GM18867 (cell line): ENCODE results near the gene NEURL4.
A peak's percentile ranks its signal among the peaks of the same experiment; 100 is the strongest.
"Not testable (repeated sequence)": the region's sequence is repeated elsewhere in the genome, so short reads cannot be mapped to it uniquely, and the experiment has no call there.

Experiments
- ATAC-seq: cut with Tn5 transposase; IDR thresholded peaks from one replicate; pipeline ENCODE4 v1.9.1; 2021; ENCODE audit warnings: mild to moderate bottlenecking, moderate library complexity; ENCODE audit not compliant: unreplicated experiment

Gene NEURL4

DNA sequence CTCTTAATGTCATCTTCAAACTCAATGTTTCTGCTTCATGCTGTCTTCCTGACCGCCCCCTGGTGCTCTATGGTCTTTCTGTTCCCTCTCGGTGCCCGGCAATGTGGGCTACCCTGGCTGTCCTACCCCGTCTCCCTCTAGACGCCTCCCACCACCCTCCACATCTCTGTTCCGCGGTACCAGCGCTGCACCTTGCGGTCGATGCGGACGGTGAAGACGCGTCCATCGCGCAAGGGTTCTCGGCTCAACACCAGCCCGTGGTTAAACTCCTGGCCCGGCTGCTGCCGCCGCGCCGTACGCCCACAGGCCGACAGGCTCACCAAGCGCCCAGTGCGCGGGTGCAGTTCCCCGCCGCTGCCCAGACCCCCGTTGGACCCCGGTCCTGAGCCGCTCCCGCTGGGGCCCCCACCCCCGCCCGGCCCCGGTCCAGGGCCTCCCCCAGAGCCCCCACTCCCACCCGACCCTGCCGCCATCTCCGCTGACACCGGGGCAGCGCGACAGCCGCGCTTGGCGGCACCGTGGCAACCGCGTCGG lies at the start of gene NEURL4:
Gene NEURL4 (minus strand): TSS at position 496 of the 534 bp plus-strand sequence. CDS start 23 bp downstream, at position 473.
- ATAC-seq: peak; percentile 1

DNA sequence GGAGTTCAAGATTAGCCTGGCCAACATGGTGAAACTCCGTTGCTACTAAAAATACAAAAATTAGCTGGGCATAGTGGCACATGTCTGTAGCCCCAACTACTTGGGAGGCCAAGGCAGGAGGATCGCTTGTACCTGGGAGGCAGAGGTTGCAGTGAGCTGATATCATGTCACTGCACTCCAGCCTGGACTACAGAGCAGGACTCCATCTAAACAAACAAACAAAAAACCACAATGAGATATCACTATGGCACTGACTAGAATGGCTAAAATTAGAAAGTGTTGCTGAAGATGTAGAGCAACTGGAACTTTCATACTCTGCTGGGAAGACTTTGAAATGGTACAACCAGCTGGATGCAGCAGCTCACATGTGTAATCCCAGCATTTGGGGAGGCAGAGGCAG lies 45.2 kb upstream of the NEURL4 start:
- no peak for ATAC-seq

- ATAC-seq: no peak
These were observed 41.7 kb upstream of the NEURL4 start for GRCh38 chr17:7370853-7371252.

DNA sequence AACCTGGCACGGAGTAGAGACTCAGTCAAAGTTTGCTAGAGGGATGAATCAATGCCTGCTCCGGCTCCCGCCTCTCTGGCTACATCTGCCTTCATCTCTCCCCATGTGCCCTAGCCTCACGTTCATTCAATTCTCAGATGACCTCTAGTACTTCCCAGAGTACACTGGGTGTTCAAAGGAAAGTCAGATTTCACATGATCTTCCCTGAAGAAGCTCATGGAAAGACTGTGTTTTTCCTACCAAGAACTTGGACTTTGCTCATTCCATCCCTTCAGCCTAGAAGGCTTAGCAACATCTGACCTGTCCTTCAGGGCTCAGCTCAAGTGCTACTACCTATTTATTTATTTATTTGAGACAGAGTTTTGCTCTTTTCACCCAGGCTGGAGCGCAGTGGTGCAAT lies 40.7 kb upstream of the NEURL4 start:
- ATAC-seq: no peak

DNA sequence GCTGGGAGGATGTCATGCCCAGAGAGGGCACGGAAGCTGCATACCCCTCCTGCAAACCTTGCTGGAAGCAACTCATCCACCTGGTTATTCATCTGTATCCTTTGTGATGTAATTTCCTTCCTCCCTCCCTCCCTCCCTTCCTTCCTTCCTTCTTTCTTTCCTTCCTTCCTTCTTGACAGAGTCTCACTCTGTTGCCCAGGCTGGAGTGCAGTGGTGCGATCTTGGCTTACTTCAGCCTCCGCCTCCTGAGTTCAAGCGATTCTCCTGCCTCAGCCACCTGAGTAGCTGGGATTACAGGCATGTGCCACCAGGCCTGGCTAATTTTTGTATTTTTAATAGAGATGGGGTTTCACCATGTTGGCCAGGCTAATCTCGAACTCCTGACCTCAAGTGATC lies 39.5 kb upstream of the NEURL4 start:
- ATAC-seq: not testable (repeated sequence)

- no peak for ATAC-seq
These were observed 38.9 kb upstream of the NEURL4 start for GRCh38 chr17:7367918-7368598.

DNA sequence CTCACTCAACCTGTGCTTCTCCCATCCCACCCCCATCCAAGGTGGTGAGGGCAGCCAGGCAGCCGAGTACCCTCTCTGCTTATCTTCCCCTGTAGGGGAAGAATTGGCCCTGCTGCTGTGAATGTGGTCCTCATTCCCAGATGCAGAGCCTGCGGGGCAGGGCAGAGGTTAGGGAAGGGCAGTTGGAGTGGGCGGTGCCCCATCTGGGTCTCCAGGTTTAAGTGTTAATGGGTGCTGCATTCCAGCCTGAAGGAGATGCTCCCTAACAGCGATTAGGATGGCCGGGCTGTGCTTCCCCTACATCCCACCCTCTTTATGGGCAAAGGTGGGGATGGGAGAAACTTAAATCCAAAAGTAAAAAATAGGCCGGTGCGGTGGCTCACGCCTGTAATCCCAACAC lies 37.9 kb upstream of the NEURL4 start:
- ATAC-seq: no peak

GRCh38 chr17:7365963-7366362 lies 36.8 kb upstream of the NEURL4 start:
- ATAC-seq: not testable (repeated sequence)

DNA sequence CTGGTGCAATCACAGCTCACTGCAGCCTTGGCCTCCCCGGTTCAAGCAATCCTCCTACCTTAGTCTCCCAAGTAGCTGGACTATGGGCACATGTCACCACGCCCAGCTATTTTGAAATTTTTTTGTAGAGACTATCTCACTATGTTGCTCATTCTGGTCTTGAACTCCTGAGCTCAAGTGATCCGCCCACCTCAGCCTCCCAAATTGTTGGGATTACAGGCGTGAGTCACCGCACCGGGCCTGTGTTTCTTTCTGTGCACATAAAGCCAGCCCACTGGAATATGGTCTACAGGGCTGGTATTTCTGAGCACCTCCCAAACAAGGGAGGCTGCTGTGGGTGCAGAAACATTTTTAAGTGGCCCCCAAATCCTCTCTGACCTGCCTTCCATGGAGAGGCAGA lies 34.2 kb upstream of the NEURL4 start:
- ATAC-seq: no peak

DNA sequence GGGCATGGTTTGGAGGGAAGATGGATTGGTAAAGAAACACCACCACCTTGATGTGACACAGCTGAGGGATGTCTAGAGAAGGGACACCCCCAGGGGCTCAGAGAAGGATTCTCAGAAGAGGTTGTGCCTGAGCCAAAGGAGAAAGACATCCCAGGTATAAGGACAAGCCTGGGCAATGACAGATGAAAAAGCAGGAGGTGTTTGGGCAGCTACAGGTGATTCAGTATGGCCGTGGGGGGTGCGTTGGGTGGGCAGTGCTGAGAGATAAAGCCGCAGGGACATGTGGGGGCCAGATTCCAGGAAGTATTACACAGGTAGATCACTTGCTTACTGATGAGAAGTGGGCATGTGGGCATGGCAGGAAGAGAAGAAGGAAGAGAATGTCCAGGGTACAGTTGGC lies 32.8 kb upstream of the NEURL4 start:
- ATAC-seq: no peak

DNA sequence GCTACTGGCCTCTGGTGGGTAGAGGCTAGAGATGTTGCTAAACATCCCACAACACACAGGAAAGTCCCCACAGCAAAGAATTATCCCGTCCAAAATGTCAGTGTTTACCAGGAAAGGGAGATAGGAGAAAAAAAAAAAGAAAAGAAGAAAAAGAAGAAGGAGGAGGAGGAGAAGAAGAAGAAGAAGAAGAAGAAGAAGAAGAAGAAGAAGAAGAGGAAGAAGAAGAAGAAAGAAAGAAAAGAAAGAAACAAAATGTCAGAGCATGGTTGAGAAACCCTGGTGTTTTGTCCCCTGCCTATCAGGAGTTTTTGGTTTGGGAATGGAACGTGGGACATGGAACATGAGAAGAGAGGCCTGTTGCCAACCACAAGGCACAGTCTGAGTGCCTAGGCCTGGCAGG lies 28.2 kb upstream of the NEURL4 start:
- ATAC-seq: no peak

GRCh38 chr17:7356756-7357155 lies 27.6 kb upstream of the NEURL4 start:
- no peak for ATAC-seq

- ATAC-seq: no peak
These were observed 27.0 kb upstream of the NEURL4 start for GRCh38 chr17:7356072-7356549.

DNA sequence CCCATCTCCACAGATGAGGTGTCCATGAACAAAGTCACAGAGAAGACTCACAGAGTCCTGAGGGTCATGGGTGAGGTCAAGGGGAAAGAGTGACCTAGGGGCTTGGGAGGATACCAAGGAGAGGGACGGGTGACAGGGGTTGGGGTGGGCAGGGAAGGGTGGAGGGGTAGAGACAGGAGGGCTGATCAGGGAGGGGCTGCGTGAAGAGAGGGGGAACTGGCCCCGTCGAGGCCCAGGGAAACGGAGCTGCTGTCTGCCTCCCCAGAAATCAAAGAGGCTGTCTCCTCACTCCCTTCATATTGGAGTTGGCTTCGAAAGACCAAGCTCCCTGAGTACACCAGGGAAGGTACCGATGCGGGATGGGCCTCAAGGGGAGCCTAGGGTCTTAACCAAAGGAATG lies 26.4 kb upstream of the NEURL4 start:
- ATAC-seq: no peak

GRCh38 chr17:7355053-7355452 lies 25.9 kb upstream of the NEURL4 start, which contains the start of gene TMEM95:
TMEM95 (plus strand) TSS chr17:7355156; CDS start chr17:7355205, 49 bp downstream.
- ATAC-seq: no peak

DNA sequence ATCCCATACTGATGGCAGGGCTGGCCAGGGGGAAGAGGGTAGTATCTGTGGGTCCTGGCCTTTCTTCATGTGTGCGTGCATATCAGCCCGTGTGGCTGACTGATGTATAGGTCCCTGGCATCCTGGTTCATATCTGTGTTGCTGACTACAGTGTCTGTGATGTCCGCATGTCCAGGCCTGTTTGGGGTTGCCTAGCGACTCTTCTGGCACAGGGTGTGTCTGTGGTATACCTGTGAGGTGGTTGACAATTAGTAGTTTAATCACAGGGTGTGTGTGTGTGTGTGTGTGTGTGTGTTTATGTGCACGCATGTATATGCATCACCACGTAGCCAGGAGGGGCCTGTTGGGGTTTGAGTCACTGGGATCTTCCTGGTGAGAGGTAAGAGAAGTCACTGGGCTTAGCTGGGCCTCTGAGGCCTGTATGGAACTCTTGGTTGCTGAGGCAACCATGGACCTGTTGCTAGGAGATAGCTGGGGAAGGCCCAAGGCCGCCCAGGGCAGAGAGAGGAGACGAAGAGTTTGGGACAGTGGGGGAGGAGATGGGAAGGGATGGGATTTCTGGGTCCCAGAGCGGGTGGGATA lies 25.2 kb upstream of the NEURL4 start:
- no peak for ATAC-seq

GRCh38 chr17:7352910-7353635 lies 23.9 kb upstream of the NEURL4 start:
- no peak for ATAC-seq

GRCh38 chr17:7352503-7352889 lies 23.4 kb upstream of the NEURL4 start:
- no peak for ATAC-seq

GRCh38 chr17:7351665-7352502 lies 22.7 kb upstream of the NEURL4 start, which contains the start of gene KCTD11:
KCTD11 (plus strand) TSS chr17:7352162.
- ATAC-seq: peak; percentile 53

DNA sequence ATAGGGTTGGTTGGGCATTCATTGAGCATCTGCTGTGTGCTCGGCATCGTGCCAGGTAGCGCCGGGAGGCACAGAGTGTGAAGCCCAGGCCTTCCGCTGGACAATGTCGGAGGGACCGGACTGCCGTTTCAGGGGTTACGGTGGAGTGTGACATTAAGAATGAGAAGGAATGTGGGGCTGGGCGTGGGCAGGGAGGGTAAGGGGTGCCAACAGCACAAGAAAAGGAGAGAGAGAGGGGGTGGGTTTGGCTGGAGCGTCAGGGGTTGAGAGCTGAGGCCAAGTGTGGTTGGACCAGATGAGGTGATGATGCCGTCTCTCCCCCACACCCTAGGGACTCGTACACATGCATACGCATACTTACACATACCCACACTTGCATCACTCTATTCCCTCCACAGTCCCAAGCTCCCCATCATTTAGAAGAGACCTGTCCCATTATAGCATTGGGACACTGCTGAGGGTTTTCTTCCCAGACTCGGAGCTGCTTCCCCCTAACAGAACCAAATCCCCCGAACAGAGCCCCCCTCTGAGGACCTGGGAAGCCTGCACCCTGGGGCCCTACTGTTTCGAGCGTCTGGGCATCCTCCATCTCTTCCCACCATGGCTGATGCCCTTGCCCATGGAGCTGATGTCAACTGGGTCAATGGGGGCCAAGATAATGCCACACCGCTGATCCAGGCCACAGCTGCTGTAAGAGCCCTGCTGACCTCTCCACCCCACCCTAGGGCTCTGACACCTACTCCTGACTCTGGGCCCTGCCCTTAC lies 19.5 kb upstream of the NEURL4 start:
- ATAC-seq: no peak
